Thymus (tissue), 14 donors: Measurements from ENCODE around the gene ZNF830. TPM values are rescaled to one million over a fixed set of nuclear protein-coding genes. Genes with fewer than 3 reads are reported as not detected.
"Not testable (repeated sequence)": the region's sequence is repeated elsewhere in the genome, so short reads cannot be mapped to it uniquely, and the experiment has no call there.

Source experiments
- DNase-seq, 9 donors: peaks; one replicate each; pipeline ENCODE4 v3.0.0-alpha.2; 2013; ENCODE audit warnings: low spot score in 9 of 9, low read depth in 6 of 9, missing footprints in 1 of 9
- H3K27ac ChIP-seq, 2 donors: one replicate each; pipeline ENCODE4 v1.5.1; 2013; ENCODE audit warnings: control low read depth in 1 of 2, low read depth in 1 of 2, low read length in 1 of 2, mild to moderate bottlenecking in 1 of 2, moderate library complexity in 1 of 2
- H3K27me3 ChIP-seq, 2 donors: one replicate each; pipeline ENCODE4 v1.5.1; 2013; ENCODE audit warnings: low read length in 1 of 2; ENCODE audit not compliant: control insufficient read depth in 2 of 2, insufficient read depth in 1 of 2
- H3K36me3 ChIP-seq, 2 donors: one replicate each; pipeline ENCODE4 v1.5.1; 2013; ENCODE audit warnings: low read length in 1 of 2, mild to moderate bottlenecking in 1 of 2, moderate library complexity in 1 of 2; ENCODE audit not compliant: control insufficient read depth in 2 of 2, insufficient read depth in 2 of 2
- H3K4me1 ChIP-seq, 2 donors: one replicate each; pipeline ENCODE4 v1.5.1; 2013; ENCODE audit warnings: low read length in 2 of 2; ENCODE audit not compliant: control insufficient read depth in 2 of 2, insufficient read depth in 2 of 2
- H3K4me3 ChIP-seq, 2 donors: one replicate each; pipeline ENCODE4 v1.5.1; 2013; ENCODE audit warnings: low read length in 2 of 2, control low read depth in 1 of 2, mild to moderate bottlenecking in 1 of 2
- H3K9me3 ChIP-seq, 2 donors: one replicate each; pipeline ENCODE4 v1.5.1; 2013; ENCODE audit warnings: low read length in 1 of 2, mild to moderate bottlenecking in 1 of 2; ENCODE audit not compliant: control insufficient read depth in 2 of 2, insufficient read depth in 1 of 2
- WGBS: extraction: QIAGEN DNeasy Blood & Tissue Kit; methylation state at CpG from one replicate; pipeline ENCODE4 v1.1.7; 2013; 5-methylcytosine and 5-hydroxymethylcytosine counted together
- long read RNA-seq, 10 donors: transcript quantifications; one replicate each; lab custom pipeline, GENCODE V29; 2026
- polyA plus RNA-seq: library from polyadenylated mRNA; stranded (reverse); fragments of 200-250 nt; gene quantifications from one replicate; pipeline ENCODE4 v1.2.3, GENCODE V29; 2013
- total RNA-seq: library from RNA; stranded (reverse); fragments of 120-200 nt; gene quantifications from one replicate; pipeline ENCODE4 v1.2.4, GENCODE V29; 2013
- donor health status: healthy.

ZNF830 gene
- total RNA-seq (21.9 TPM), polyA plus RNA-seq (30.3 TPM)
- long read RNA-seq, donor 1, transcript ZNF830-201 (1 exons, 2,246 nt): major isoform, 5 of 5 reads
- long read RNA-seq, donor 1, partial matches to known transcripts: 0 of 5 reads
- long read RNA-seq, donor 1, other reads (novel, unspliced or antisense): 0 of 5 reads
- long read RNA-seq, donor 2: 0 reads
- long read RNA-seq, donor 3, transcript ZNF830-201 (1 exons, 2,246 nt): major isoform, 44 of 44 reads
- long read RNA-seq, donor 3, partial matches to known transcripts: 0 of 44 reads
- long read RNA-seq, donor 3, other reads (novel, unspliced or antisense): 0 of 44 reads
- long read RNA-seq, donor 4, transcript ZNF830-201 (1 exons, 2,246 nt): major isoform, 19 of 19 reads
- long read RNA-seq, donor 4, partial matches to known transcripts: 0 of 19 reads
- long read RNA-seq, donor 4, other reads (novel, unspliced or antisense): 0 of 19 reads
- long read RNA-seq, donor 5, transcript ZNF830-201 (1 exons, 2,246 nt): major isoform, 45 of 45 reads
- long read RNA-seq, donor 5, partial matches to known transcripts: 0 of 45 reads
- long read RNA-seq, donor 5, other reads (novel, unspliced or antisense): 0 of 45 reads
- long read RNA-seq, donor 6, transcript ZNF830-201 (1 exons, 2,246 nt): major isoform, 20 of 20 reads
- long read RNA-seq, donor 6, partial matches to known transcripts: 0 of 20 reads
- long read RNA-seq, donor 6, other reads (novel, unspliced or antisense): 0 of 20 reads
- long read RNA-seq, donor 7, transcript ZNF830-201 (1 exons, 2,246 nt): major isoform, 30 of 31 reads
- long read RNA-seq, donor 7, partial matches to known transcripts: 0 of 31 reads
- long read RNA-seq, donor 7, other reads (novel, unspliced or antisense): 0 of 31 reads
- long read RNA-seq, donor 8, transcript ZNF830-201 (1 exons, 2,246 nt): major isoform, 7 of 7 reads
- long read RNA-seq, donor 8, partial matches to known transcripts: 0 of 7 reads
- long read RNA-seq, donor 8, other reads (novel, unspliced or antisense): 0 of 7 reads
- long read RNA-seq, donor 9, transcript ZNF830-201 (1 exons, 2,246 nt): major isoform, 10 of 11 reads
- long read RNA-seq, donor 9, partial matches to known transcripts: 0 of 11 reads
- long read RNA-seq, donor 9, other reads (novel, unspliced or antisense): 0 of 11 reads
- long read RNA-seq, donor 10, transcript ZNF830-201 (1 exons, 2,246 nt): major isoform, 27 of 27 reads
- long read RNA-seq, donor 10, partial matches to known transcripts: 0 of 27 reads
- long read RNA-seq, donor 10, other reads (novel, unspliced or antisense): 0 of 27 reads

DNA sequence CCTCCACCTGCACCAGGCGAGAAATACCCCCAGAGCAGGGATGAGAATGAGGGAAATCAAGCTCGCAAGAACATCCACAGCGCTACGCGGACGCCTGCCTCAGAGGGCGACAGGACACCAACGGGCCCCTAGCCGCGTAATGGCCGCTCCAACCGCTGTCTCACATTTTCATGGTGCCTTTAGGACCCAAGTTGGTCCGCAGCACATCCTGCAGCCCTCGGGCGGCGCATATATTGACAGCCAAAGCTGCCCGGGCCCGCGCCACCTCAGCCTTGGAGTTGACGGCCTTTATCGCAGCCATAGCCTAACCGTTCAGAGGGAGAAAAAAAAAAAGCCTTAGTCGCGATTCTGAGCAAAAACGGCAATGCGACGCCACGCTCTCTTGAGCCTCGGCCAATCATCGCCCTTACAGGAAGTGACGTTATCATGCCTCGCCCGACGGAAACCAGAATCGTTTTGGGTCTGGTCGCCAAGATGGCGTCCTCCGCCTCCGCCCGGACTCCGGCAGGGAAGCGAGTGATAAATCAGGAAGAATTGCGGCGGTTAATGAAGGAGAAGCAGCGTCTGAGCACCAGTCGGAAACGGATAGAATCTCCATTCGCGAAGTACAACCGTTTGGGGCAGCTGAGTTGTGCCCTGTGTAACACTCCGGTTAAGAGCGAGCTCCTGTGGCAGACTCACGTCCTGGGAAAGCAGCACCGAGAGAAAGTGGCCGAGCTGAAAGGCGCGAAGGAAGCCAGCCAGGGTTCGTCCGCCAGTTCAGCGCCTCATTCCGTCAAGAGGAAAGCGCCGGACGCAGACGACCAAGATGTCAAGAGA is at the start of gene ZNF830, which contains the start of gene CCT6B:
ZNF830 (plus strand) TSS at position 448 of the 819 bp plus-strand sequence; CDS start at position 475, 27 bp downstream.
CCT6B (minus strand) TSS at position 368 of the 819 bp plus-strand sequence; CDS start at position 301, 67 bp downstream.
- DNase-seq: peak; percentile 91 to 99 (median 95)
- Histone ChIP-seq H3K27me3 (peaks cover 3 to 6% of the 10 kb centered on the region in 2 donors), H3K27ac (peak within 1 kb of the TSS; percentile 94 to 98), H3K4me1 (peaks cover 7 to 8% of the 10 kb centered on the region in 2 donors), H3K36me3 (peaks cover 8 to 20% of the 10 kb centered on the region in 2 donors), H3K9me3 (no peaks in the 10 kb centered on the region), H3K4me3 (peak within 1 kb of the TSS; percentile 92 to 94)
- WGBS: under 1% methylated on average over 65 of the region's 65 CpGs

- Histone ChIP-seq H3K4me1 (no peaks in the 10 kb centered on the region), H3K9me3 (no peaks in the 10 kb centered on the region), H3K27ac (no peak overlapping the region), H3K27me3 (no peaks in the 10 kb centered on the region), H3K36me3 (no peaks in the 10 kb centered on the region), H3K4me3 (no peak overlapping the region)
- no peak for DNase-seq
- 88% methylated on average over 1 of the region's 1 CpG for WGBS
Observed at GRCh38 chr17:34913001-34913400, 48.3 kb upstream of the ZNF830 start.

DNA sequence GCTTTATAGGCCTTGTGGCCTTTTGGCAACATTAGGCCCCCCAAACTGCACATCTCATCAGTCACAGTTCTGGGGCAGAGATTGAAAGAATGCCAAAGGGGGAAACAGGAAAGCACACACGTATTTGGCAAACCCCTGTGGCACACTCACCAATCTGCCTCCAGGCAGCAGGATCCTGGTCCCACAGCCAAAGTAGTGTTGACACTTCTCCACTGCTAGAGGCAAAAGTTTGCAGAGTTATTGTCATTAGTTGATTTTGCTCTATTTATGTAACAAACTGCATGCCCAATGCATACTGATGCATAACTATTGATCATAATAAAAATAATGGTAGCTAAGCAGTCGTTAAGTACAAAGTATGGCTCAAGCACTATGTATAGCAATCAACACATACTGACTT is 45.2 kb upstream of the ZNF830 start:
- no peaks in the 10 kb centered on the region for H3K27me3 ChIP-seq
- H3K36me3 ChIP-seq: no peaks in the 10 kb centered on the region
- H3K27ac ChIP-seq: no peak overlapping the region
- no peak overlapping the region for H3K4me3 ChIP-seq
- no peaks in the 10 kb centered on the region for H3K9me3 ChIP-seq
- H3K4me1 ChIP-seq: no peaks in the 10 kb centered on the region
- no peak for DNase-seq
- WGBS: 93% methylated on average over 2 of the region's 2 CpGs

DNA sequence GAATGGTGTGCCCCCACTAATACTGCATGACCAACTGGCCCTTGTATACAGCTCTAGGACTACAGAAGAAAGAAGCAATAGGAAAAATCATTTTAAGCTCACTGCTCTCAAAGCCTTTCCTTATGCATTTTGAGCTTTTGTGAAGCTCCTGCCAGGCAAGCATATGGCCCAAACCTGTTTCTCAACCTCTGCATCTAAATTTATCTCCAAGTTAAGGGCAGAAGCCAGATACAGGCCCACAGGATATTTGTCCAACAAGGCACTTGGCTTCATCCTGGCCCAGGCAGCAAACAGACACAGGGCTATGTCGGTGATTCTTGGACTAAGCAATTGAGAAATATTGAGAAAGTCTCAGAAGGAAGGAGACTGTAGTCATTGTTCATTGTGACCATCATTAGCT is 44.0 kb upstream of the ZNF830 start:
- no peaks in the 10 kb centered on the region for H3K9me3 ChIP-seq
- 97% methylated on average over 1 of the region's 1 CpG for WGBS
- no peak for DNase-seq
- no peak overlapping the region for H3K4me3 ChIP-seq
- no peak overlapping the region for H3K27ac ChIP-seq
- no peaks in the 10 kb centered on the region for H3K36me3 ChIP-seq
- H3K4me1 ChIP-seq: no peaks in the 10 kb centered on the region
- no peaks in the 10 kb centered on the region for H3K27me3 ChIP-seq

DNA sequence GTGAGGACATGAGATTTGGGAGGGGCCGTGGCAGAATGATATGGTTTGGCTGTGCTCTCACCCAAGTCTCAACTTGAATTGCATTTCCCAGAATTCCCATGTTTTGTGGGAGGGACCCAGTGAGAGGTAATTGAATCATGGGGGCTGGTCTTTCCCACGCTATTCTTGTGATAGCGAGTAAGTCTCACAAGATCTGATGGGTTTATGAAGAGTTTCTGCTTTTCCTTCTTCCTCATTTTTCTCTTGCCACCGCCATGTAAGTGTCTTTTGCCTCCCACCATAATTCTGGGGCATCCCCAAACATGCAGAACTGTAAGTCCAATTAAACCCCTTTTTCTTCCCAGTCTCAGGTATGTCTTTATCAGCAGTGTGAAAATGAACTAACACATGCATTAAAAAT is 40.7 kb upstream of the ZNF830 start:
- 94% methylated on average over 4 of the region's 4 CpGs for WGBS
- H3K4me1 ChIP-seq: no peaks in the 10 kb centered on the region
- no peaks in the 10 kb centered on the region for H3K36me3 ChIP-seq
- no peak overlapping the region for H3K4me3 ChIP-seq
- no peaks in the 10 kb centered on the region for H3K9me3 ChIP-seq
- H3K27me3 ChIP-seq: no peaks in the 10 kb centered on the region
- H3K27ac ChIP-seq: no peak overlapping the region
- no peak for DNase-seq

- H3K36me3 ChIP-seq: no peaks in the 10 kb centered on the region
- no peak overlapping the region for H3K4me3 ChIP-seq
- H3K9me3 ChIP-seq: no peaks in the 10 kb centered on the region
- no peaks in the 10 kb centered on the region for H3K4me1 ChIP-seq
- DNase-seq: no peak
- WGBS: 95% methylated on average over 3 of the region's 3 CpGs
- no peak overlapping the region for H3K27ac ChIP-seq
- H3K27me3 ChIP-seq: no peaks in the 10 kb centered on the region
Observed at GRCh38 chr17:34926661-34927060, 34.7 kb upstream of the ZNF830 start.

DNA sequence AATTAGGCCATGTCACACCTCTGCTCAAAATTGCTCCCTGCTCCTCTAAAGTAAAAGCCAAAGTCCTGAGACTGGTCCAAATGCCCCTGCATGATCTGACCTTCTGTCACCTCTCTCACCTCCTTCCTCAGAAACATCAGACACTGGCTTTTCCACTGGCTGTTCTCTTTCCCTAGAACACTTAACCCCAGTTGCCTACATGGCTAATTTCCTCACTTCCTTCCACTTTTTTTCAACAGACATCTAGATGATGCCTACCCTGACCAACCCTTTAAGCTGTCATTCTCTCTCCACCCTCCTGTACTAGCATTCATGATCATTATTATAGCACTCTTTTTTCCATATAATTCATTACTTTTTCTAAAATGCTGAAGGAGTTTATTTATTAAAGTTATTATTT is 31.1 kb upstream of the ZNF830 start:
- Histone ChIP-seq H3K27ac (no peak overlapping the region), H3K27me3 (no peaks in the 10 kb centered on the region), H3K4me1 (no peaks in the 10 kb centered on the region), H3K9me3 (no peaks in the 10 kb centered on the region), H3K4me3 (no peak overlapping the region), H3K36me3 (no peaks in the 10 kb centered on the region)
- DNase-seq: no peak

GRCh38 chr17:34950780-34951179 is 10.6 kb upstream of the ZNF830 start:
- H3K27ac ChIP-seq, H3K4me1 ChIP-seq, H3K9me3 ChIP-seq, H3K36me3 ChIP-seq, H3K27me3 ChIP-seq, H3K4me3 ChIP-seq, DNase-seq: not testable (repeated sequence)
- 96% methylated on average over 4 of the region's 4 CpGs for WGBS
